ENCODE measurements around the gene ANKRD44. TPM values are rescaled to one million over a fixed set of nuclear protein-coding genes. Genes with fewer than 3 reads are reported as not detected.
A peak's percentile ranks its signal among the peaks of the same experiment; 100 is the strongest.

ANKRD44 gene
- total RNA-seq = 6.0 and 9.7 TPM in 2 replicates
- 14.6 TPM for polyA plus RNA-seq (2012)

DNA sequence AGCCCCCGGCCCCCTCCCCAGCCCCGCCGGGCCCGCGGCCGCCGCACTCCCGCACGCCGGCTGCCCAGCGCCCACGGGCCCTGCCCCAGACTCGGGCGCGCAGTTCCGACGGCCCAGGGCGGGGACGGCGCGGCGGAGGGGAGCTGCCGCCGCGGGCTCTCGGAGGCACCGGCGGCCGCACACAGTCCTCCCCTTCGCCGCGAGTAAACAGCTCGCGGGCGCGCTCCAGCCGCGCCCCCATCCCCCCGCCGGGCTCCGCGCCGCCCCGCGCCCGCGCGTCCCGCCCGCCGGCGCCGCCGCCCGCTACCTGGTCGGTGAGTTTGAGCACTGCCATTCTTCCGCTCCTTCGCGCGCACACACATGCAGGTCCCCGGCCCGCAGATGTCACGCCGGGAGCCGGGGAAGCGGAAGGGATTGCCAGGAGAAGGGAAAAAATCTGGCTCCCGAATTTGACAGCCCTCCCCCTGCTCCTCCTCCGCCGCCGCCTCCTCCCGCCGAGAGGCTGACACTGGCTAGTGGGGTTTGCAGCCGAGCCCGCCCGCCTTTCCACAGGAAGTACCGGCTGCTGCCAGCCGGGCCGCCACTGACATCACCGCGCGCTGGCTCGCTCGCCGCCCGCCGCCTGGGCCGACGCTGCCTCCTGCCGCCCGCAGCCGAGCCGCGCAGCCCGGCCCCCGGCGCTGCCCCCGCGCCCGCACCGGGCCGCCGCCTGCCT, at the start of gene ANKRD44:
Gene ANKRD44, minus strand, starts transcription at position 510 of the 715 bp plus-strand sequence. Its CDS starts 176 bp downstream, at position 334.
- DNase-seq (ENCODE audit: low read depth) = peak; percentile 88

DNA sequence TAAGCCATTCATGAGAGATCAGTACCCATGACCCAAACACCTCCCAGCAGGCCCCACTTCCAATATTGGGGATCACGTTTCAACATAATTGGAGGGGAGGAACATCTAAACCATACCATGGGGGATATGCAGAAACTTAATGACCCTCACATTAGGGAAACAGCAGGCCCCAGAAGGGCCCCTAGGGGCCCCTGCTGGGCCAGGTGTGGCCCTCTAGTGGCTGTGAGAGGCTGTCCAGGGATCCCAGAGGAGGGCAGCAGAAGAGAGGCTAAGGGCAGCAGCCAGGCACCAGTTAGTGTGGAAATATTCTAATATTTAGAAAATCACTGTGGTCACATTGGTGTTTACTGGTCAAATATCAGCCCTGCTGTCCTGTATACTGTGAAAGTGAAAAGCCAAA, 49.3 kb upstream of the ANKRD44 start:
- no peak for DNase-seq (ENCODE audit: low read depth)

DNA sequence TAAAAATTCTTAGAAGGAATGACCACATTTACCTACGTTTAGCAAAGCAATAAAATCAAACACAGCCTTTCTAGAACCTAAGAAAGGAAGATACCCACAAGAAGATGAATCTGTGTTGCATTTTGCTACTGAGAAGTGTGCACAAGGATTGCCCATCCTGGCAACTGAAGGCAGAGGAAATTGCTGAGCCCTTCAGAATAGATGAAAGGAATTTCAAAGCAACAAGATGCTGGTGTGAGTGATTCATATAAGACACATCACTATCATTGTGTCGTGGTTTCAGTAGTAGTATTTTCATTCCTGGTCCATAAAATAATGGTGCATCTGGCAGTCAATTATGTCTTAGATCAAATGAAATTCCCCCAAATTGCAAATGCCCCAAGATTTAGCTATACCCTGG, 48.4 kb upstream of the ANKRD44 start:
- DNase-seq (ENCODE audit: low read depth) = no peak

DNA sequence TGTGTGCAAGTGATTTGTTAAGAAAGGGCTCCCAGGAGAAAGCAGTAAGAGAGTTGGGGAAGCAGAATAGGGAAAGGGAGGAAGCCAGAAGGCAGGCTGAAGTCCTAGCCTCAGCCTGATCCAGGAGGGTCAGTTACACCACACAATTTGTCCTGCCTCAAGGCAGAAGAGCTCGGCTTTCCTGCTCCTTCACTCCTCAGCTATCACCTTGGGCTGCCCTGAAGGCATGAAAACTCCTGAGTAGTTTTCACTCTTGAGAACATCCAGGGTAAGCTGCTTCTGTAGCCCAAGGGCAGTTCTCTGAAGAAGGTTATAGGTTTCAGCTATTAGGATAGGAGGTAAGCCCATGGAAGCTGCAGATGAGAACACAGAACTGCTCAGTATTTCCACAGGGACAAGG, 47.4 kb upstream of the ANKRD44 start:
- DNase-seq (ENCODE audit: low read depth) = no peak

DNA sequence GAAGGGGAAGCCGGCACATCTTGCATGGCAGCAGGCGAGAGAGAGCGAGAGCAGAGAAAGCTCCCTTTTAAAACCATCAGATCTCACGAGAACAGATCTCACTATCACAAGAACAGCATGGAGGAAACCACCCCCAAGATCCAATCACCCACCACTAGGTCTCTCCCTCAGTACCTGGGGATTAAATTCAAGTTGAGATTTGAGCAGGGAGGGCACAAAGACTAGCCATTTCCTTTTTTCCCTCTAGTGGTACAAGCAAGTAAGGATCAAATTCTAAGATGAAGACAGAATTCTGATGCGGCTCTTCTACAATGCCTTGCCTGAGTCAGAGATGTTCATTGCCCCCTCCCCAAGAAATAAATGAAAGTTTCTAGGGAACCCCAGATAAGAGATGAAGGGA, 45.6 kb upstream of the ANKRD44 start:
- DNase-seq (ENCODE audit: low read depth) = no peak

DNA sequence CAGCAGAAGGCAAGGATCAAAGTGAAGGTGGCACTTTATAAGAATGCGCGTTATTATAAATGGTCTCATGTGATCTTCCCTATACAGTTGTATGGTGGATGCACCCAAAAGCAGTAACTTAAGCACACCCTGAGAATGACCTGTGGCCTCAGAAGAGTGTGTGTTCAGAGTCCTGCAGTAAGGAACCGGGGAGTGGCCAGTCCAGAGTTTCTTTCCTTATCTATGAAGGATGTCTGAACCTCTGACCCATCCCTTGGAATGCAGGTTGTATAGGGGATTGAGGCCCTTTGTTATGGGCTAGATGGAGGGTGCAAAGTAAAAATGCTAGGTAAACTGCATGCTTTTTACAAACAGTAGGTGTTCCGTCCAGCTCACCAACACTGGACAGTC, 43.6 kb upstream of the ANKRD44 start:
- DNase-seq (ENCODE audit: low read depth) = no peak

DNA sequence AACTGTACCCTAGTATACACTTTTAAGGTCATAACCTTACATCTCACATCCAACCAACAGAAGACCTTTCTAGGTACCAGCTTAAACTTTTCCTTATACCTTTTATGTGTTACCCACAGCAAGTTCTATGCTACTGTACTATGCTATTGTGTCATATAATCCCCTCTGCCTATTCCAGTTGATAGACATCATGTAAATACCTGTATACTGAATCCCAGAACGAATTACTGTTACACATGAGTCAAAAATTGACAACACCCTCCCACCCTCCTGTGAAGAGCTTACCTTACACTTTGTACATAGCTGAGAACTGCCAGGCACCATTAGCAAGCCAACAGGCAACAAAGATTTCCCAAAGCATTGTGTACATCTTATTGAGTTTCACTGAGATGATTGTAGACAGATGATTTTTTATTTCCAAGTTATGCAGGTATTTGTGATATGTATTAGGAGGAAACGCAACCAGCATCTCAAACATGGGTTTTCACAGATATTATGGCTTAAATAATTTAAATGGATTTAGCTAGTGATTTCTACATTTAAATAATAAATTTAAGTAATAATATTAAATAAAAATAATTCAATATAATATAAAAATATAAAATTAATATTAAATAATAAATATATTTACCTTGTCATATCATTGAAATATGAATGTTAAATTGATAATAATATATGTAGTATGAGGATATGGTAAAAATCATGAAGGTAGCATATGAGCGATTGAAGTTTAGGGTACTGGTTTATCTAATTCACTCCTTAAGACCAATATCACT, 43.0 kb upstream of the ANKRD44 start:
- no peak for DNase-seq (ENCODE audit: low read depth)

DNA sequence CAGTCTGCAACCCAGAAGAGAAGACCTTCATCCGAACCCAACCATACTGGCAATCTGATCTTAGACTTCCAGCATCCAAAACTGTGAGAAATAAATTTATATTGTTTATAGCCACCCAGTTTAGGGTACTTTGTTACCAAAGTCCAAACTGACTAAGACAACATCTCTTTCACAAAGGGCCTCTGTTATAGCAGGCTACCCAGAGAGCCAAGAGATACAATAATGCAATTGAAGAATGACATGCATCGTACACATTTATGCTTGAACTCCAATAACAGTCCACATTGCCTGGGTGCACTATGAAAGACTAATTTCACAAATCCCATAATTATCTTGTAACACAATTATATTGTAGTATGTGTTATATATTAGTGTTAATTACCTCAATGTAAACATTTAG, 39.1 kb upstream of the ANKRD44 start:
- DNase-seq (ENCODE audit: low read depth) = no peak

DNA sequence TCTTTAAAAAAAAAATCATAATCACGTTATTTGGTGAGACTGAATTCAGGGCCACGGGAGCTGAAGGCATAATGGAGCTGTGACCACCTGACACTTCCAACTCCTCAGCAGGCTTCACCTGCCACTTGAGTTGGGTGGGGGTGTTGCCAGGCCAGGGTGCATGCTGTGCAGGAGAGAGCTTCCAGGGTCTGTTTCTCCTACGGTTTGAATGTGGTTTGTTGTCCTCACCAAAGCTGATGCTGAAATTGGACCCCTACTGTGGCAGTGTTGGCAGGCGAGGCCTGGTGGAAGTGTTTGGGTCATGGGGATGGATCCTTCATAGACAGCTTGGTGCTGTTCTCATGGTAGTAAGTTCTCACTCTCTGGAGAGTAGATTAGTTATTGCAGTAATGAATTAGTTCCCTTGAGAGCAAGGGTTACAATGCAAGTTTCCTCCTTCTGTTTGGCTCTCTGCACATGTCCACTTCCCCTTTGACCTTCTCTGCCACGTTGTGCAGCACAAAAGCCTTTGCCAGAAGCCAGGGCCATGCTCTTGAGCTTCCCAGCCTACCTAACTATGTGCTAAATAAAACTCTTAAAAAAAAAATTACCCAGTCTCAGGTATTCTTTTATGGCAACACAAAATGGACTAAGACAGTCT, 38.3 kb upstream of the ANKRD44 start:
- no peak for DNase-seq (ENCODE audit: low read depth)

DNA sequence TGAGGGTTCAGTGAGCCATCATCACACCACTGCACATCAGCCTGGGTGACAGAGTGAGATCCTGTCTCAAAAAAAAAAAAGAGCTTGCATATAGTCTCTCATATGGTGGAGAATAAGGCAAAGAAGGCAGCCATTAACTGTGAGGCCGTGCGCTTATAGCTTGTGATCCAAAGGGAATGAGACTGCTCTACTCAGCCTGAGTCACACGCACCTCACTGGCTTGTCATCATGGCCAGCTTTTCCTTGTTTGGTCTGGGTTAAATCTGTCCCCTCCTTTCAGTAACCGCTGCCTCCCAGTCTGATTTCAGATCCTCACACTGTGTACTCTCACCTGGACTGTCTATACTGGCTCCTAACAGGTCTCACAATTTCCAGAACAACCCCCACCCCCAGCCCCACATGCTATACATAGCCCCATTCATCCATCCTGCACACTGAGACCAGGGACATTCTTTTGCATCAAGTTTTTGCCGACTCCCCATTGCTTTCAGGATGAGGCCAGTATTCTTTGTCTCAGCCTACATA, 35.3 kb upstream of the ANKRD44 start:
- DNase-seq (ENCODE audit: low read depth) = no peak

DNA sequence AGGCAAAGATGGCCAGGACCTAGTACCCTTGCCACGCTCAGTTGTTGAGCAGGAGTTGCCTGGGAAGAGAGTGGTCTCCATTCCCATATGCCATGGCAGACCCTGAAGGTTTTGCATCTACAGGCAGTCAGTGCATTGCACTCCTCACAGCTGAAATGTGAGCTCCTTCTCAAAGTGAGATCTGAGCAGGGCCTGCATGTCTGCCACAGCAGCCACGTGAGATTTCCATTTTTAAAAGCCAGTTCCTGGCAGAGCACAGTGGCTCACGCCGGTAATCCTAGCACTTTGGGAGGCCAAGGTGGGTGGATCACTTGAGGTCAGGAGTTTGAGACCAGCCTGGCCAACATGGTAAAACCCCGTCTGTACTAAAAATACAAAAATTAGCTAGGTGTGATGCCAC, 33.4 kb upstream of the ANKRD44 start:
- DNase-seq (ENCODE audit: low read depth) = peak; percentile 20

DNA sequence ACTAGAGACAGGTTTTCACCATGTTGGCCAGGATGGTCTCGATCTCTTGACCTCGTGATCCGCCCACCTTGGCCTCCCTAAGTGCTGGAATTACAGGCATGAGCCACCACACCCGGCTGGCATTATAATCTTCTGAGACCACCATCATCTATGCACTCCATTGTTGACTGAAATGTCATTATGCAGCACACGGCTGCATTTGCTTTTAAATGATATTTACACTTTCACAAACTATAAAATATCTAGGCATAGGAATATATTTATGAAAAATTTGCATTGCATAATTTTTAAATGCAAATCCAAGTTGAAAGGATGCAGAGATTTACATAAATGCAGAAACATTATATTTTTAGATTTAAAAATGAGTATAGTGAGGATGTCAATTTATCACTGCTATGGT, 30.0 kb upstream of the ANKRD44 start:
- DNase-seq (ENCODE audit: low read depth) = no peak

DNA sequence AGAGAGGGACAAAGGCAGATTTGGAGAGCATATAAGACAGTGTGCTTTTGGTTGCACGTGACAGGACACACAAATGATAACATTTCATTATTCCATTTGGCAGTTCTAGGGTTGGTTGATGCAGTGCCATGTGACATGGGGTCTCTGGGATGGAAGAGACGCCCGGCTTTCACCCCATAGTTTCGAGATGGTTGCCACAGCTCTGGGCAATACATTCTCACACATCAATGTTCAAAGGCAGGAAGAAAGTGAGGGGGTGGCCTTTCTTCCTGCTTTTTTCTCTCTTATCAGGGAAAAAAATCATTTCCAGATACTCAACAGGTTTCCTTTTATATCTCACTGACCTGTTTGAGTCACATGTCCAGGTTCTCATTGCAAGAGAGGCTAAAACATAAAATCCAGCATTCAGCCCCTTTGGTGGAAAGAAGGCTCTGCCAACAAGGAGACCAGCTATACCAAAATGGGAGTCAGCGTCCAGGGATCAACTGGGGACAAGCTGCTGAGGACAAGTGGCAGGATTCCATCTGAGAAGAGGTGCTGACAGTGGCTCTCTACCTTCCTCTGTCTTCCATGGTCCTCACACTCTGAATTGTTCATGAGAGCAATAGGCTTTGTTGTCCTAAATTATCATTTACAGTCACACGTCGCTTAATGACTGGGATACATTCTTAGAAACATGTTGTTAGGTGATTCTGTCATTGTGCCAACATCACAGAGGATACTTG, 29.1 kb upstream of the ANKRD44 start:
- DNase-seq (ENCODE audit: low read depth) = no peak

DNA sequence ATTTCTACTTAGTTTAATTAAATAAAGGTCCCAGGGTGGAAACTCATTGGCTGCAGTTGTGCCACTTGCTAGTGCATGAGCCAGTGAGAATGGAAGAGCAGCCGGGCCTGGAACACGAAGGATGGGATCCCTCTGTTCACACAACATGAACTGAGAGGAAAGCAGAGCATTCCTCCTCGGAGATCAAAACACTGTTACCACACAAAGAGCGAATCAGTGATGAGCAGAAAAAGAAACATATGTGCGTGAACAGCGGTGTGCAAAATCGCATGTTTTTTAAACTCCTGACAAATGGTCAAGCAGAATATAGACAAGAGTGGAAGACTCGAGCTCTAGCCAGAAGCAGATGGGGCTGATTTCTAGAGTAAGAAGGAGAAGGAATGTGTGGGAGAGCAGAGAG, 28.4 kb upstream of the ANKRD44 start:
- DNase-seq (ENCODE audit: low read depth) = no peak

DNA sequence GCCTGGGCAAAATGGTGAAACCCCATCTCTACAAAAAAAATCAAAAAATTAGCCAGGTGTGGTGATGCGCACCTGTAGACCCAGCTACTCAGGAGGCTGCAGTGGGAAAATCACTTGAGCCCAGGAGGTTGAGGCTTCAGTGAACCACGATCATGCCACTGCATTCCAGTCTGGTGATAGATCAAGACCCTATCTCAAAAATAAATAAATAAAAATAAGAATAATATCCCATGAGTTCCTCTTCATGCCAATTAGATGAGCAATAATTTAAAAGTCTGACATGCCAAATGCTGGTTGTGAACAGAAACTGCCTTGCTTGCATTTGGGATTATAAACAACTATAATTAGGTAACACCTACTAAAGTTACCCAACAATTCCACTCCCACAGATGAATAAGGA, 22.1 kb upstream of the ANKRD44 start:
- no peak for DNase-seq (ENCODE audit: low read depth)

DNA sequence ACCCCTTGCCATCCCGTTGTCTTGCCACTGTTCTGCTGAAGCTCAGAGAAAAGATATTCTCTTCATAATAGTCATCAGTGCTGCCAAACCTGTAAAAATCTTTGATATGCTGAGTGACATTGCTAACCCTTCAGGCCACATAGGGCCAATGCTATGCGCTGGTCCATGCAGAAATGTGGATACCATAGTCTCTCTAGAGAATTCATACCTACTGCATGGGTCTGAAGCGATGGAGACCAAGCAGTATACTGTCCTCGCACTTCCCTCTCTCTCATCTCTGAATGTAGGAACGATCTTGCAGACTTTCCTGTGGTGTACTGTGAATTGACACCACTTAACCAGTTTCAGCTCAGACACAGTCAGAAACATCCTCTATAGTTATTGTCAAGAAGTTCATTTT, 17.9 kb upstream of the ANKRD44 start:
- no peak for DNase-seq (ENCODE audit: low read depth)

DNA sequence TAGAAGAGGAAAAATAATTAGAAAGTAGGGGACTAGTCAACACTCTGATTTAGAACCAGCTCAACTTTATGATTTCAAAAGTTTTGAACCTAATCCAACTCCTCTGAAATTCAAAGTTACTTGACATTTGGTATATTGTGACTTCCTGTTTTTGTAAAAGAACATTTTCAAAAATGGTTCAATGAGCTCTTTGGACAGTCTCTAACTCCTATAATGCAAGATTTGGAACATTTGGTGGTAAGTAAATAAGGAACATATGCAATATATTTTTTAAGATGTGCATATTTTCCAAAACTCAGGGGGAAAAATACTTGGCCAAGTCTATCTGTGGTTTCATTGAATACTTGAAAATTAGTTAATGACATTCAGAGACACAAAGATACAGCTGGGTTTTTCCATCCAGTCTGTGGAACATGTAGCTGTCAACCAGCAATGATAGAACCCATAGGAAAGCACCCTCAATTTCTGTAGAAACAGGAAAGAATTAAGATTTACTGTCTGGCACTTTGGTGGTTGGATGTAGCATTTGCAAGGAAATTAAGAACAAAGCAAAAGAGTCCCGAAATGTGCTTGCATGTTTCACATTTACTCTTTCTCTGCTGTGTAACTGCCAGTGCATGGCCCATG, 17.0 kb upstream of the ANKRD44 start:
- DNase-seq (ENCODE audit: low read depth) = no peak

DNA sequence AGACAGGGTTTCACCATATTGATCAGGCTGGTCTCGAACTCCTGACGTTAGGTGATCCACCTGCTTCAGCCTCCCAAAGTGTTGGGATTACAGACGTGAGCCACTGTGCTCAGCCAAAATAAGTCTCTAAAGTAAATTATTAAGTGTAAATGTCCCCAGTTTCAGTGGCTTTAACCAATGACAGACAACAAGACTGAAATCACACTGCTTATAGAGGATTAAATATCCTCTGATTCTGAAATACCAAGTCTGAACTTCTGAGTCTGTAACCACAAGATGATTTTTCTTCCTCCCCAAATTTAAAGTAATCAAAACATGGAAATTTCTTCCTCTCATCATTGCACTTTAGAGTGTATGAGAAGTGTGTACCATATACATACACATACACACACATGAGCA, 16.5 kb upstream of the ANKRD44 start:
- DNase-seq (ENCODE audit: low read depth) = no peak

DNA sequence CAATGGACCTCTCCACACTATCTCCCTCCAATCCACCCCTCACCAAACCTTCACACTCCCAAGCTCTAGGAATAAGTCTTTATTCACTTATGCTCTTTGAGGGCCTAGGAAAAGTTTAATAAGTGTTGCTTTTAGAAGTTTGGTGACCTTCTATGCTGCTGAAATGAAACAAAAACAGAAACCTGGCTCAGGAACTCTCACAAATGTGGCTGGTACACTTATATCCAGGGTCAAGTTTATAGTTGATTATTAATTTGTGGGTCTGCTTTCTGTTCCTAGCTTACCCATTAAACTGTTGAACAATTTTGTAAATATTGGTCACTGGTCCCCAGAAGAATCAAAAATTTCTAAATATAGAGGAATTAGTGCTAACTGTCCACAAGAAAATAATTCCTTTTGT, 14.2 kb upstream of the ANKRD44 start:
- DNase-seq (ENCODE audit: low read depth) = no peak

DNA sequence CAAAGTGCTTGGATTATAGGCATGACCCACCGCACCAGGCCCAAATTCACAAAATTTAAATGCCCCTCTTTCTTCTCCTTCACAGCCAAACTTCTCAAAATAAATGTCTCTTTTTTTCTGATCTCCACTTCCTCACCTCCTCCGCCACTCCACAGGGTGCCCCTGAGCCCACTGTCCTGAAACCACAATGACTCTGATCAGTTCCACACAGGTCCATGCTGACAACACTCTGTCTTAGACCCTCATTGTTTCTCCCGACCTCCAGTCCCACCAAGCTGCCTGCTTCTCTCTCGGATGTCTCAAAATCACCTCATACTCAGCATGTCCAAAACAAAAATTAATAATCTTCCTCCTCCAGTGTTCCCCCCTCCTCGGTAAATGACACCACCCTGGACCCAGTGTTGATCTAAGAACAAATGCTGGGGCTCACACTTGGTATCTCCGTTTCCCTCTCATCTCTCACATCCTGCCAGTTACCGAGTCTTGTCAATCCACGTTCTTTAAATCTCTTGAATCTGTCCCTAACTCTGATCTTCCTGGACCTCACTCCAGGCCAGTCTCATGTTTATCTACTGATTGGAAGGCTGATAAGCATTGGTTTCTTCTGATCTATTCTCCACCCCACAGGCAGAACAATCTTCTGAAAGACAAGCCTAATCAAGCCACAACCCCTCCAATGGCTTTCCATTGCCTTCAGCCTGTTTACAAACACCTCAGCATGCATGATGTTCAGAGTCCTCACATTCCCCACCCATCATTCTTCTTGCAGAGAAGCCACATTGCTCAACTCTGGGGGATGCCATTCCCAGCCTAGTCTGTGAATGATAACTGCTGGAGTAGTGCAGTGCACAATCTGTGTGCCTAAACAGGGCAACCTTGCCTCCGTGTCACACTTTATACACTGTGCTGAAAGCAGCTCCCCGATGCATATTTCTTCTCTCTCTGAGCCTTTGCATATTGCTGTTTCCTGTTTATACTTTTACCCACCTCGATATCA, 12.4 kb upstream of the ANKRD44 start:
- no peak for DNase-seq (ENCODE audit: low read depth)

All from myocyte (in vitro differentiated cells).